PFSK-1 (cell line): ENCODE measurements around the gene XRCC1.

Experiments used
- FOXP2 ChIP-seq: optimal IDR thresholded peaks from 2 replicates; pipeline ENCODE3; 2011; ENCODE audit warnings: borderline replicate concordance, control low read depth, inconsistent platforms; ENCODE audit not compliant: insufficient read depth; ENCODE audit errors: extremely low read length, extremely low read depth
- POLR2AphosphoS5 ChIP-seq: IDR thresholded peaks from 2 replicates; pipeline ENCODE4 v1.6.1; 2012; ENCODE audit warnings: low read depth, mild to moderate bottlenecking, control low read depth, low read length, moderate library complexity
- SIN3A ChIP-seq: IDR thresholded peaks from 2 replicates; pipeline ENCODE4 v1.6.1; 2012; ENCODE audit warnings: mild to moderate bottlenecking, low read length, moderate library complexity, borderline replicate concordance; ENCODE audit not compliant: insufficient read depth
- TAF1 ChIP-seq: IDR thresholded peaks from 2 replicates; pipeline ENCODE4 v1.6.1; 2012; ENCODE audit warnings: low read length, control low read depth, borderline replicate concordance; ENCODE audit not compliant: insufficient read depth
- TF ChIP-seq, protein P1 (sequence below), 2 experiments: IDR thresholded peaks; 2 replicates each; pipeline versions ENCODE4 v1.6.1 to v1.8.0; 2011 to 2012; ENCODE audit warnings: low read depth in 2 of 2, low read length in 2 of 2, control low read depth in 1 of 2, inconsistent platforms in 1 of 2, mild to moderate bottlenecking in 1 of 2, moderate library complexity in 1 of 2; ENCODE audit not compliant: insufficient read depth in 1 of 2

Gene XRCC1

GRCh38 chr19:43622070-43622469, 46.7 kb upstream of the XRCC1 start:
- no peak for TF ChIP-seq POLR2AphosphoS5
- TF ChIP-seq, protein P1, sequence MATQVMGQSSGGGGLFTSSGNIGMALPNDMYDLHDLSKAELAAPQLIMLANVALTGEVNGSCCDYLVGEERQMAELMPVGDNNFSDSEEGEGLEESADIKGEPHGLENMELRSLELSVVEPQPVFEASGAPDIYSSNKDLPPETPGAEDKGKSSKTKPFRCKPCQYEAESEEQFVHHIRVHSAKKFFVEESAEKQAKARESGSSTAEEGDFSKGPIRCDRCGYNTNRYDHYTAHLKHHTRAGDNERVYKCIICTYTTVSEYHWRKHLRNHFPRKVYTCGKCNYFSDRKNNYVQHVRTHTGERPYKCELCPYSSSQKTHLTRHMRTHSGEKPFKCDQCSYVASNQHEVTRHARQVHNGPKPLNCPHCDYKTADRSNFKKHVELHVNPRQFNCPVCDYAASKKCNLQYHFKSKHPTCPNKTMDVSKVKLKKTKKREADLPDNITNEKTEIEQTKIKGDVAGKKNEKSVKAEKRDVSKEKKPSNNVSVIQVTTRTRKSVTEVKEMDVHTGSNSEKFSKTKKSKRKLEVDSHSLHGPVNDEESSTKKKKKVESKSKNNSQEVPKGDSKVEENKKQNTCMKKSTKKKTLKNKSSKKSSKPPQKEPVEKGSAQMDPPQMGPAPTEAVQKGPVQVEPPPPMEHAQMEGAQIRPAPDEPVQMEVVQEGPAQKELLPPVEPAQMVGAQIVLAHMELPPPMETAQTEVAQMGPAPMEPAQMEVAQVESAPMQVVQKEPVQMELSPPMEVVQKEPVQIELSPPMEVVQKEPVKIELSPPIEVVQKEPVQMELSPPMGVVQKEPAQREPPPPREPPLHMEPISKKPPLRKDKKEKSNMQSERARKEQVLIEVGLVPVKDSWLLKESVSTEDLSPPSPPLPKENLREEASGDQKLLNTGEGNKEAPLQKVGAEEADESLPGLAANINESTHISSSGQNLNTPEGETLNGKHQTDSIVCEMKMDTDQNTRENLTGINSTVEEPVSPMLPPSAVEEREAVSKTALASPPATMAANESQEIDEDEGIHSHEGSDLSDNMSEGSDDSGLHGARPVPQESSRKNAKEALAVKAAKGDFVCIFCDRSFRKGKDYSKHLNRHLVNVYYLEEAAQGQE (IDR thresholded peaks at IDR 0.05; ENCODE audit: insufficient read depth in 1 of 2, low read depth in 2 of 2, low read length in 2 of 2) = no peak
- no peak for TF ChIP-seq SIN3A
- no peak for TF ChIP-seq TAF1
- TF ChIP-seq FOXP2 = no peak

GRCh38 chr19:43620061-43621001, 45.0 kb upstream of the XRCC1 start:
- TF ChIP-seq SIN3A (no peak), TAF1 (no peak), FOXP2 (no peak), POLR2AphosphoS5 (no peak)
- TF ChIP-seq, protein P1 (IDR thresholded peaks at IDR 0.05; ENCODE audit: insufficient read depth in 1 of 2, low read depth in 2 of 2, low read length in 2 of 2) = no peak

DNA sequence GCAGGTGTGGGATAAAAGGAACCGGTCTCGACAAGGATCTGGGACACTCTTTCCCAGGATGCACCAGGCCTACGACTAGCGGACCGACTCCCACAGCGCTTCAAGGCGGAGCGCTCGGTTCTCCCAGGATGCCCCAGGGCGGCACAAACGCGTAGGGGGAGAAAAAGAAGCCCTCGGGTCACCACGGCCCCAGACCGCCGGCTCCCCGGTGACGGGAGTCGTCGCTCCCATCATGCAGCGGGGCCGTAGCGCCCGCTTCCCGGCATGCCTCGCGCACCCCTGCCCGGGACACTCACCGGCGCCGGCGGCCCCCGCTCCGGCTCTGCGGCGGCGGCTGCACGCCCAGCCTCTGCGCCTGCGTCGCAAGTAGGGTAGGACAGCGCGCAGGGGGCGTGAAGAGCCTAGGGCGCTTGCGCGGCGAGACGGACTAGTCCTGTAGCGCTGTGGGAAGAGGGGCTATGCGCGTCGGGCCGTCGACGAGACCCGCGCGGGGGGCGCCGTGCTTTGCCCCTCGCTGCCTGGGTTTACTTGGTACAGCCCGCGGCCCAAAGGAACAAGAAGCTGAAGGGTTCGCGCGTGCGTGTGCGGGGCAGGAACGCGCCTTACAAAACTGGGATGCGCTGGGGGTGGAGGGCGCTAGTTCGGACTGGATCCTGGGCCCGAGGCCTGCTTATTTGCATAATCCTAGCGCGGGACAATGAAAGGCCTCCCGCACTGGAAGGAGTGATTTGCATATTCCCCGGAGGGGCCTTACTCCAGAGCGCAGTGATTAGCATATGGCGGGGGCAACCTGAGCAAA, 44.1 kb upstream of the XRCC1 start, which contains the start of gene ZNF428:
Gene ZNF428 (minus strand): TSS at position 368 of the 799 bp plus-strand sequence. CDS start 5,325 bp downstream, outside the sequence.
- TF ChIP-seq FOXP2 (peak; percentile 5), TAF1 (no peak), POLR2AphosphoS5 (peak; percentile 71; the same call in 1 of the 2 replicates), SIN3A (no peak)
- TF ChIP-seq, protein P1 (IDR thresholded peaks at IDR 0.05; ENCODE audit: insufficient read depth in 1 of 2, low read depth in 2 of 2, low read length in 2 of 2) = 0 out of 4 replicates have a peak, but pooled peaks of 1 of the 2 experiments have one; percentile 4

- TF ChIP-seq TAF1 = no peak
- no peak for TF ChIP-seq SIN3A
- no peak for TF ChIP-seq POLR2AphosphoS5
- TF ChIP-seq FOXP2 = no peak
- TF ChIP-seq, protein P1 (IDR thresholded peaks at IDR 0.05; ENCODE audit: insufficient read depth in 1 of 2, low read depth in 2 of 2, low read length in 2 of 2) = no peak
These were observed 43.6 kb upstream of the XRCC1 start for GRCh38 chr19:43618921-43619261.
